ENCODE data around the gene SLC17A8. TPM values are rescaled to one million over a fixed set of nuclear protein-coding genes. Genes with fewer than 3 reads are reported as not detected.

SLC17A8 gene
- polyA plus RNA-seq, 1 experiment, result not detected

DNA sequence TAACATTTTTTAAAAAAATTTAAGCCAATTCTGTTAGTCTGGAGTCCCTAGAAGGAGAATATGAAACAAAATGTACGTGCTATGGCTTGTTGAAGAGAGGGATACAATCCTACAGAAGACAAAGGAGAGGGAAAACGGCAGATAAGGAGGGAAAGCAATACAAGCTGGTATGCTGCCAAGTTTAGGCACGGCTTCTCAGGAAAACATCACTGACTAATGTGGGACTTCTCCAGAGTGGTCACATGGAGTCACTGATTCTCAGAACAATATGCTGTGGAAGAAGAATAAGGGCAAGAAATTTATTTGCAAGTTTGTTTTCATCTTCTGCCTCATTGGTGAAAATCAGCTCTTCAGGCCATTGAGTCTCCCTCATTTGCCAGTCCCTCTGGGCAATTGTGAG is 93.9 kb downstream of the SLC17A8 start:
- POLR2A ChIA-PET, result no interaction called here
- no peak for DNase-seq (ENCODE audit: low read depth, low spot score)
- TF ChIP-seq, protein P1, sequence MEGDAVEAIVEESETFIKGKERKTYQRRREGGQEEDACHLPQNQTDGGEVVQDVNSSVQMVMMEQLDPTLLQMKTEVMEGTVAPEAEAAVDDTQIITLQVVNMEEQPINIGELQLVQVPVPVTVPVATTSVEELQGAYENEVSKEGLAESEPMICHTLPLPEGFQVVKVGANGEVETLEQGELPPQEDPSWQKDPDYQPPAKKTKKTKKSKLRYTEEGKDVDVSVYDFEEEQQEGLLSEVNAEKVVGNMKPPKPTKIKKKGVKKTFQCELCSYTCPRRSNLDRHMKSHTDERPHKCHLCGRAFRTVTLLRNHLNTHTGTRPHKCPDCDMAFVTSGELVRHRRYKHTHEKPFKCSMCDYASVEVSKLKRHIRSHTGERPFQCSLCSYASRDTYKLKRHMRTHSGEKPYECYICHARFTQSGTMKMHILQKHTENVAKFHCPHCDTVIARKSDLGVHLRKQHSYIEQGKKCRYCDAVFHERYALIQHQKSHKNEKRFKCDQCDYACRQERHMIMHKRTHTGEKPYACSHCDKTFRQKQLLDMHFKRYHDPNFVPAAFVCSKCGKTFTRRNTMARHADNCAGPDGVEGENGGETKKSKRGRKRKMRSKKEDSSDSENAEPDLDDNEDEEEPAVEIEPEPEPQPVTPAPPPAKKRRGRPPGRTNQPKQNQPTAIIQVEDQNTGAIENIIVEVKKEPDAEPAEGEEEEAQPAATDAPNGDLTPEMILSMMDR (IDR thresholded peaks at IDR 0.05; ENCODE audit: low read depth, low read length), result no peak
- no peak overlapping the region for H3K27ac ChIP-seq (ENCODE audit: low read depth, low read length)
- CTCF ChIA-PET, result interaction anchor here (0.6 kb wide), 1 partner anchor 128 kb away, joined by 6 read pairs; no protein-coding TSS in a partner anchor
- no peaks in the 10 kb centered on the region for H3K27me3 ChIP-seq (ENCODE audit: control insufficient read depth, insufficient read depth, low read length)
- no peaks in the 10 kb centered on the region for H3K9me3 ChIP-seq (ENCODE audit: control insufficient read depth, insufficient read depth, low read length)
- no peak overlapping the region for H3K4me3 ChIP-seq (ENCODE audit: low read depth, low read length)

DNA sequence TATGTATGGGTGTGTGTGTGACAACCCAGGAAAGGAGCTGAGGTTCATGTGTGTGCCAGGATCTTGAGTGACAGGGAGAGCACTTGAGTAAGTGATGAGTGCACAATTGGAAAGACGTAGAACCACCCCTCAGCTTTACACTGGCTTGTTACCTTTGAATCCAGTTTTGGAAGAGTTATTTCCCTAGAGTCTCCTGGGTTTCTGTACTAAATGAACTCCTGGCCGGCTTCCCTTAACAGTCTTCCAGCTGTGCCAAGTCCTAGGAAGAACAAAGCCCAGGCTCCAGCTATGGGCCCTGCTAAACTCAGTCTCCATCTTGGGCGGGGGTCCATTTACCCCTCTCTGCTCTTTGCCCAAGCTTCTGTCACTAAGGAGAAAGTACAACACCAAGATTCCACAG is 97.1 kb downstream of the SLC17A8 start:
- Histone ChIP-seq H3K4me3 (ENCODE audit: low read depth, low read length) (no peak overlapping the region), H3K27ac (ENCODE audit: low read depth, low read length) (no peak overlapping the region), H3K27me3 (ENCODE audit: control insufficient read depth, insufficient read depth, low read length) (no peaks in the 10 kb centered on the region), H3K9me3 (ENCODE audit: control insufficient read depth, insufficient read depth, low read length) (no peaks in the 10 kb centered on the region)
- ChIA-PET POLR2A (no interaction called here), CTCF (no interaction called here)
- TF ChIP-seq, protein P1 (IDR thresholded peaks at IDR 0.05; ENCODE audit: low read depth, low read length), result no peak
- DNase-seq (ENCODE audit: low read depth, low spot score), result no peak

DNA sequence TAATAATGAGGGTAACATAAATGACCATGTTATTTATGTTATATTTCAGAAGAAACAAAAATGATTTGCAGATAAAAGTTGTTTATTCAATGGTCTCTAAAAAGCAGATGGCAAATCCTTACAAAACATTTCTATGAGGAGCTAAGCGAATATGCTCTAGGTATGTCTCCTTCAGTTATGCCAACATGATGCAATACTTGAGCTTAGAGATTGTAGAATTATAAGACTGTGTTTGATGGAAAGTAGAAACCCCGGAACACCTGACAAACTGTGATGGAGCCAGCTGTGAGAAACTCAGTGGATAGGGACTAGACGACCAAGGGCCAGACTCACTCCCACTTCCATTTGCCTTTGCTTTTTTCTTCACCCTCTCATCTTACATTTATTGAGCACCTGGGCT is 99.0 kb downstream of the SLC17A8 start:
- no peak for DNase-seq (ENCODE audit: low read depth, low spot score)
- POLR2A ChIA-PET, result no interaction called here

DNA sequence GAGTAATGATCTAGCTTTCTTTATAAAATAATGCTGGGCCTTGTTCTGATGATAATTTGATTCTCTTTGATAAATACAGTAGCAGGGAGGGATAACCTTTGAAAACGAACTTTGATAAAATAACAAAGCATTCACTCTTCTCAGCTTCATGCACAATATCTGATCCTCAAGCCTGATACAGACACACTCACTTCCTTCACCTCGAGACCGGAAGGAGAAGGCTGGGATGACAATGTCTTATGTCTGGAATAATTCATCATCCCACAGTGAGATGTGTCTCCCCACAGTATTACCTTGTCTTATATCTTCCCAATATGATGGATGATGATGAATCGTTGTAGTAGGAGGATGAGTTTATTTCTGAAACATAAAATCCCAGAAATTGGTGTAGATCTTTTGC is 101.3 kb downstream of the SLC17A8 start:
- no peak for DNase-seq (ENCODE audit: low read depth, low spot score)
- POLR2A ChIA-PET, result no interaction called here
- CTCF ChIA-PET, result no interaction called here
- no peak overlapping the region for H3K27ac ChIP-seq (ENCODE audit: low read depth, low read length)
- TF ChIP-seq, protein P1 (IDR thresholded peaks at IDR 0.05; ENCODE audit: low read depth, low read length), result no peak
- H3K4me3 ChIP-seq (ENCODE audit: low read depth, low read length), result no peak overlapping the region
- no peaks in the 10 kb centered on the region for H3K9me3 ChIP-seq (ENCODE audit: control insufficient read depth, insufficient read depth, low read length)
- no peaks in the 10 kb centered on the region for H3K27me3 ChIP-seq (ENCODE audit: control insufficient read depth, insufficient read depth, low read length)

More for the DNA sequence above, 99.0 kb downstream of the SLC17A8 start:
- Histone ChIP-seq H3K27ac (ENCODE audit: low read depth, low read length) (no peak overlapping the region), H3K4me3 (ENCODE audit: low read depth, low read length) (no peak overlapping the region), H3K9me3 (ENCODE audit: control insufficient read depth, insufficient read depth, low read length) (no peaks in the 10 kb centered on the region), H3K27me3 (ENCODE audit: control insufficient read depth, insufficient read depth, low read length) (no peaks in the 10 kb centered on the region)
- CTCF ChIA-PET, result no interaction called here
- TF ChIP-seq, protein P1 (IDR thresholded peaks at IDR 0.05; ENCODE audit: low read depth, low read length), result no peak

DNA sequence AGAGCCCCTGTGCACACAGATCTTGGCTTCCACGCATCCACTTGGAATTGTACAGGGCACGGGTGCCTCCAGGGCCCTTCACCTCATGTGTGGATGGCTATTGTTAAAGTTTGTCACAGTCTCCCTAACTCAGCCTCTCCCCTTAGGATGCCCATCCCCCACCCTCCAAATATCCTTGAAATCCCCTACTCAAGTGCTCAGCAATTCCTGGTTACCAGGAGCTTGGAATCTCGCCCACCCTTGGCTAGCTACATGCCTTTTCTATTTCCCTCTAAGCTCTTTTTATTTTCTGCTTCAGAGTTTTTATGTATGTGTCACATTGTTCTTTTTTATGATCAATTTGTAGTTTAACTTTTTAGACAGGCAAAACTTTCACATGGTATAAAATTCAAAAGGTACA is 103.8 kb downstream of the SLC17A8 start:
- POLR2A ChIA-PET, result no interaction called here
- CTCF ChIA-PET, result interaction anchor here (0.6 kb wide), 1 partner anchor 14 kb away, joined by 3 read pairs; no protein-coding TSS in a partner anchor
- H3K27ac ChIP-seq (ENCODE audit: low read depth, low read length), result no peak overlapping the region
- no peak overlapping the region for H3K4me3 ChIP-seq (ENCODE audit: low read depth, low read length)
- DNase-seq (ENCODE audit: low read depth, low spot score), result no peak
- no peaks in the 10 kb centered on the region for H3K9me3 ChIP-seq (ENCODE audit: control insufficient read depth, insufficient read depth, low read length)
- H3K27me3 ChIP-seq (ENCODE audit: control insufficient read depth, insufficient read depth, low read length), result no peaks in the 10 kb centered on the region
- TF ChIP-seq, protein P1 (IDR thresholded peaks at IDR 0.05; ENCODE audit: low read depth, low read length), result no peak

Measured in AG04450 (cell line).